Hematopoietic multipotent progenitor cell treated with erythropoietin and hydrocortisone succinate and interleukin-3 and kit ligand, for 8 days (in vitro differentiated cells): ENCODE results near the gene TMEM242.
"Not testable (repeated sequence)": the region's sequence is repeated elsewhere in the genome, so short reads cannot be mapped to it uniquely, and the experiment has no call there.

Experiments used
- DNase-seq: peaks from one replicate; pipeline ENCODE4 v3.0.0-alpha.2; 2015

The TMEM242 gene

GRCh38 chr6:157322792-157323254, 496 bp downstream of the TMEM242 start:
- no peak for DNase-seq

GRCh38 chr6:157316871-157317814, 6.2 kb downstream of the TMEM242 start:
- DNase-seq = peak; percentile 94

GRCh38 chr6:157314705-157315321, 8.5 kb downstream of the TMEM242 start:
- peak; percentile 86 for DNase-seq

- DNase-seq = no peak
Measured at GRCh38 chr6:157313531-157314467, 9.5 kb downstream of the TMEM242 start.

- DNase-seq = no peak
Measured at GRCh38 chr6:157312757-157313156, 10.6 kb downstream of the TMEM242 start.

- DNase-seq = not testable (repeated sequence)
Measured at GRCh38 chr6:157310693-157311092, 12.6 kb downstream of the TMEM242 start.

- no peak for DNase-seq
Measured at GRCh38 chr6:157307661-157308060, 15.7 kb downstream of the TMEM242 start.

GRCh38 chr6:157305670-157306653, 17.4 kb downstream of the TMEM242 start:
- no peak for DNase-seq

- peak; percentile 56 for DNase-seq
Measured at GRCh38 chr6:157304899-157305663, 18.2 kb downstream of the TMEM242 start.

GRCh38 chr6:157302736-157303135, 20.6 kb downstream of the TMEM242 start:
- no peak for DNase-seq

GRCh38 chr6:157300436-157300835, 22.9 kb downstream of the TMEM242 start:
- no peak for DNase-seq

- DNase-seq = no peak
Measured at GRCh38 chr6:157300006-157300405, 23.3 kb downstream of the TMEM242 start.

- DNase-seq = no peak
Measured at GRCh38 chr6:157298216-157298724, 25.0 kb downstream of the TMEM242 start.

GRCh38 chr6:157294654-157295053, 28.7 kb downstream of the TMEM242 start:
- DNase-seq = no peak

- no peak for DNase-seq
Measured at GRCh38 chr6:157293780-157294179, 29.5 kb downstream of the TMEM242 start.

GRCh38 chr6:157292202-157292601, 31.1 kb downstream of the TMEM242 start:
- DNase-seq = no peak

- no peak for DNase-seq
Measured at GRCh38 chr6:157291356-157291755, 32.0 kb downstream of the TMEM242 start.

GRCh38 chr6:157290797-157291196, 32.5 kb downstream of the TMEM242 start:
- no peak for DNase-seq

GRCh38 chr6:157289764-157290163, 33.6 kb downstream of the TMEM242 start:
- no peak for DNase-seq

- DNase-seq = no peak
Measured at GRCh38 chr6:157288575-157288974, 34.7 kb downstream of the TMEM242 start.

GRCh38 chr6:157287923-157288322, 35.4 kb downstream of the TMEM242 start:
- DNase-seq = no peak
